Measurements from ENCODE around the gene LENEP.

Gene LENEP, protein sequence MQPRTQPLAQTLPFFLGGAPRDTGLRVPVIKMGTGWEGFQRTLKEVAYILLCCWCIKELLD

GRCh38 chr1:154993572-154994268, at the start of gene LENEP:
Gene LENEP, plus strand, starts transcription at chr1:154993586. Its CDS starts 22 bp downstream, at chr1:154993608.
- DNase-seq, result no peak

- DNase-seq, result peak; percentile 36 to 50
Measured at GRCh38 chr1:154943649-154944400, 49.6 kb upstream of the LENEP start.

DNA sequence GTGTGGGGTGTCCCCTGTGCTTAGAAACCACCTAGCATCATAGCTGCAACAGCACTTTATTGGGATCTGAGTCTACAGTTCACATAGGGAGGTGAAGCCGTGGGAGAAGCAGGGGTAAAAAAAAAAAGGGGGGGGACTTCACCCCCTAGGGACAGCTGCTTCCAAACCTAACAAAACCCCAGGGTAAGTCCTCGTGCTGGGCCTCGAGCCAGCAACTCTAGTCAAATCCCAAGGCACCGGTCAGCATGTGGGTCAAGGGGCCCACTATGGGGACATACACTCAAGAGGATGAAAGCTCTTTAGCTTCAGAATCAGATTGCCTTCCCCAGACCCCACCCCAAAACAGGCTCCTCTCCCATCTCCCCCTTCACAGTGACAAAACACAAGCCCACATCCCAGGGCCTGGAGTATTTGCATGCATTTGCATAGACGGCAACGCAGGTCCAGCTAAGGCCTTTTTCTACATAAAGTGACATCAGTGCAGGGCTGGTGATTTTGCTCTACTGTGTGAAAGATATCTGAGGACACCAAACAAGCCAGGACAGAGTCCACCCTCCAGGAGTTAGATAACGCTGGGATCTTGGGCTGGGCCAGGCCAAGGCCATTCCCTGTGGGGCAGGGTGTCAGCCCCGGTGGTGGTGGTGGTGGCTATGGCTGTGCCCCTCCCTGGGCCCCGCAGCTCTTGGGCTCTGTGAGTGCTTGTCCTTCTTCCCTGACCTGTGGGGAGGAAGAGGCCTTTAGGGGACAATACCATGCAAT, 48.8 kb upstream of the LENEP start:
- DNase-seq, result no peak

DNA sequence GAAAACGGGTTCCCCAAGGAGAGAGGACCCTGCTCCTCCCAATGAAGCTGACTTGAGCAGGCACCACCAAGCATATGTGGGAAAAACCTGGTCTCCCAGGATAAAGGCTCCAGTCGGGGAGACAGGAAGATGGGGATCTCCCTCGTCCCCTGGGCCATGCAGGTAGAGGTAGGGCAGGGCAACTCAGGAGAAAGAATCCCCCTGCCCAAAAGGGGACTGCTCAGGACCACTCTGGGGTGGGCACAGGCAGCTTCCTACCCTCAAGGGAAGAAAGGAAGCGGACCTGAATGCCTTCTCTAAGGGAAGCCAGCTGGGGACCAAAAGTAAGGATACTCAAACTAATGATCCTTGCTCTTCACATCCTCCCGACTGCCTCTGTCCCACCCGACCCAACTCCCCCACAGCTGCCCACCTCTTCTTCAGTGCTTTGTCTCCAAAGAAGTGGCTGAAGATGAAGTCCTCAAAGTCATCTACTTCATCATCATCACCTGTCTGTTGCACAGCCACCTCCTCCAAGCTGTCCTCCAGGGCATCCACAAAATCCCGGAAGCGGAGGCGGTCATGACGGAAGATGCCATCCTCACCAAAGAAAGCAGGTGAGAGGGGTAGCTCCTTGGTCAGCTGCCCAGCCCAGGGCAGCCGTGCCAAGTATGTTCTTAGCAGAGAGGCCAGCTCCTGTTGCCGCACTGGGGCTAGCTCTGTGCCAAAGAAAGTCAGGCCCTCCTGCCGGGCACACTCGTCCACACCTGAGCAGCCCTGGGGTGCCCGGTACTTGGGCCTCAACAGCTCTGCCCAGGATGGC, 48.0 kb upstream of the LENEP start:
- DNase-seq, result no peak

DNA sequence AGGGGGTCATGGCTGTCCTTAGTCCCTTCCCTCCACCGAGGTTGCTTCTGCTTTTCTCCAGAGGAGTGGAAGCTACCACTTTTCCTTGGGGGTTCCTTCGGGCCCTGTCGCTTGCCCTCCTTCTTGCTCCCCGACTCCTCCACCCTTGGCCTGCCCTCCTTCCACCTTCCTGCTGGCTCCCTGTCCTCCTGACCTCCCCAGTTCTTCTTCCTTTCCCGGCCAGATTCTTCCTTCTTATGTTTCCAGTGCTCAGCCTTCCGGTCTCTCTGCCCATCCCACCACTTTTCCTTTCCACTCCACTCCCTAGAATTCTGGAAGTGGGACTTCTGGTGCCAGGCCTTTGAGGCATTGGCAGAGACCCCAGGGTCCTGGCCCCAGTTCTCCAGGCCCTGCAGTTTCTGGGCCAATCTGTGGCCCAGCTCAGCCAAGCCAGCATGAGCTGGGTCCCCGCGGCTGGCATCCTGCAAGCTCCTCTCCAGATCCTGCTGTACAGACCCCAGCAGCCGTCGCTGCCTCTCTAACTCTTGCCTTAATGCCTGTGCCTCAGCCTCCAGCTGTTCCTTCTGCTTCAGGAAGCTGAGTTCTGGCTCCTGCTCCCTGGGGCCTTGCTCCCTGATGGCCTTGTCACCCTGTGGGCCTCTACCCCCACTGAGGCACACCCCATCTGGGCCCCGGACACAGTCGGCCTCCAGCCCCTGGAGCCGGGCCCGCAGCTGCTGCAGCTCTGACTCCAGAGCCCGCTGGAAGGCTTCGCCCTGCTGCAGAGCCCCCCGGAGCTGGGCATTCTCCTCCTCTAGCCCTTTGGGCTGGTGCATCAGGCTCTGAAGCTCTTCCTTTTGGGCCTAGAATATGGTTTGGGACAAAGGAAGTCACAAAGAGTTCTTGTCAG, 47.2 kb upstream of the LENEP start:
- DNase-seq, result no peak

- DNase-seq, result no peak
Measured at GRCh38 chr1:154948079-154948478, 45.3 kb upstream of the LENEP start.

DNA sequence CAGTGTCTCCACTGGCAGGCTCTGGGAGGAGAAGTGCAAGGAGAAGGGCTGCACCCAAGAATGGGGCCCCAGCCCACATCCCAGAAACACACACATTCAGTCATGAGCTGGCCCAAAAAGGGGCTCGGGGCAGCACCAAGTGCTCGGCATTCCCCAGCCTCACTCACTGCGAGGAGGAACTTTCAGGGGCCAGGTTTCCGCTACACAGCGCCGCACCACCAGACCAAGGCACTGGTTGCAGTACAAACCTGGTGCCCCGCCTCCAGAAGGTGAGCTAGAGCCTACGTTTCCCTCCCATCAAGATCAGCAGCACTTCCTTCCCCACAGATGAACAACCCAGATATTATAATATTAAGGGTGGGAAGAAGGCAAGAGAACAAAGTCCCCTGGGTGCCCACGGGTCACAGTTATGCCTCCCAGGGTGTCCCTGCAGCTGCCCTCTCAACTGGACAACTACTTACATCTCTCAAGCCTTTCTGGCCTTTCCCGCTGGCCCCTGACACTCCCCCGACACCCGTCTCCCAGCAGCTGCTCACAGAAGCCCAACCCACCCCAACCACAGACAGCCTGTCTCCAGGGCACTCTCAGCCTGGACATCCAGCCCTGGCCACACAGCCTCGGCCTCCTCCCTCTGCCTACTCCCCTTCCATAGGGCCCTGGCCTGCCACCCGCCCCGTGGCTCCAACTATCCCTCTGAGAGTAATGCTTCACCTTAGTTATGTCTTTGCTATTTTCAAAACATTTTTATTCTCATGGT, 41.3 kb upstream of the LENEP start:
- DNase-seq, result no peak

GRCh38 chr1:154952664-154953063, 40.7 kb upstream of the LENEP start:
- DNase-seq, result no peak

GRCh38 chr1:154953611-154954038, 39.8 kb upstream of the LENEP start:
- DNase-seq, result peak in 1 of 2 experiments; percentile 15

DNA sequence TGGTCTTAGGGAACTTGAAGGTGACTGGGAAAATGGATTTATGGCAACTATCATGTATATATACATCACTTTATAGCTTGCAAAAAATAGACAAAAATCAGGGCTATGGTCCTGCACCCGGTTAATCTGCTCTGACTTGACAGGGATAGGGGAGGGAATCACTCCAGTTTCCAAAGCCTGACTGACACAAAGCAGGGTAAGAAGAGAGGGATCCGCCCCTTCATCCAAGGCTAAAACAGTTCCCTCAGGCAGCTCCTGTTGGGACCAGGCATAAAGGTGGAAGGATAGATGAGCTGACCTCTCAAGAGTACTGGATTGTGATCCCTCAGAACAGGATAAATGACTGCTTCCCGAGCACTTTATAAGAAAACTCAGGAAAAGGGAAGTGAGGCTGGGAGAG, 38.8 kb upstream of the LENEP start:
- DNase-seq, result no peak

DNA sequence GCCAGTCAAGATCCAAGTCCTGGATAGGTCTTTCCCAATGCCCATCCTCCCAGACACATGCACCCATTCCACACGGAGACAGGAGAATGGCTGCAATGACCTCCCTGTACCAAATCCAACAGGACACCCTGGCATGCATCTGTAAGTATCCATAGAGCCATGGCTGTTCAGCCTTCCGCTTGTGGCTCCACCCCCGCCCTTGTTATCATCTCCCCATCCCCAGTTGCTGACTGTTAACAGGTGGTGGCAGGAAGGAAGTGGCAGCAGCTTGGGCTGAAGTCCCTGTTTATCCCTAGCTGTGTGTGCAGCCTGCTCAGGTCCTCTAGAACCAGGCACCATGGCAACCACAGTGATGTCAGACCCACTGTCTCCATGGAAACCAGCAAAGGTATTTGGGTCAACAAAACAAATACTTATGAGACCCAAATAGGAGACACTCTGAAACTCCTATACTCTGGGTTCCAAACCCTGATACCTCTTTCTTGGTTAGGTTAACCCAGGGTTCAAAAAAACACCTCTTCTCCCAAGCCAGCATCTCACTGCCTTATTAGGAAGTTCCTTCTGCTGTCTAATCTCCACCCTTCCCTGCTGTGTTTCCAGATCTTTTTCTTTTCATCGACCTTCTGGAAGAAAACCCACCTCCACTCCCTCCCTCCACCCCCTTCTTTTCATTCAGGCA, 38.2 kb upstream of the LENEP start:
- DNase-seq, result peak in 1 of 2 experiments; percentile 16

GRCh38 chr1:154955718-154956543, 37.5 kb upstream of the LENEP start, which contains the start of gene PBXIP1:
Gene PBXIP1, minus strand, starts transcription at chr1:154956099. Its CDS starts 2,378 bp downstream, at chr1:154953721.
- DNase-seq, result peak; percentile 88 to 97

- DNase-seq, result no peak
Measured at GRCh38 chr1:154956544-154956941, 36.8 kb upstream of the LENEP start.

- DNase-seq, result no peak
Measured at GRCh38 chr1:154957091-154957657, 36.2 kb upstream of the LENEP start.

DNA sequence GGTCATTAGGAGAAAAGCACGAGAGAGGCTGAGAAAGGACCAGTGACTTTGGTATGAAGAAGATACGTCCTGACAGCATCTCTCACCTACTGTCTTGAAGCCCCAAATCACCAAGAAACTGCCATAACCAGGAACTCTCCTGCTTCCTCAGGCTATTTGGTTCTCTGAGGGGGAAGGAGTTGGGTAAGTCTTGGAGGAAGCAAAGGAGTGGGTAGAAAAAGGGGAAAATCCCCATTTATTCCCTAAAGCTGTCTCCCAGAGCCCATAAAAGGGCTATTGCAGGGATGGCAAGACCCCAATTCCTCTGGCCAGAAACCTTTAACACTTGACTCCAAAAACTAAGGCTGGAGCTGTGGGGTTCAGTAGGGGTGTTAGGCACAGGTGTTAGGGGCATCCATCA, 35.4 kb upstream of the LENEP start:
- no peak for DNase-seq

- DNase-seq, result no peak
Measured at GRCh38 chr1:154958681-154959425, 34.5 kb upstream of the LENEP start.

GRCh38 chr1:154959426-154959780, 34.0 kb upstream of the LENEP start:
- no peak for DNase-seq
